ENCODE results near the gene PPA2.

GRCh38 chr4:105344141-105344540 lies 129.7 kb downstream of the PPA2 start:
- TF ChIP-seq CTCF (conservative IDR thresholded peaks at IDR 0.05 in 1 of 2, IDR thresholded peaks at IDR 0.05 in 1 of 2; ENCODE audit: low read depth in 1 of 2, low read length in 2 of 2), result no peak
- no peak for TF ChIP-seq EZH2 (IDR thresholded peaks at IDR 0.05; ENCODE audit: low read length, missing control alignments)

Measured in fibroblast of lung (primary cell).